Omental fat pad (tissue), 4 donors: ENCODE data around the gene PLXNA2. TPM values are rescaled to one million over a fixed set of nuclear protein-coding genes. Genes with fewer than 3 reads are reported as not detected.

Source experiments
- ATAC-seq: fragments of 150-250 bp; one replicate; pipeline ENCODE4 v1.9.1; 2016; ENCODE audit warnings: mild to moderate bottlenecking, moderate library complexity; ENCODE audit not compliant: low FRiP score
- DNase-seq: peaks from one replicate; pipeline ENCODE4 v3.0.0-alpha.2; 2019; ENCODE audit warnings: low spot score
- CTCF ChIP-seq, 3 donors: fragments of 450-650 bp; IDR thresholded peaks; one replicate each; pipeline ENCODE4 v1.5.1; 2016 to 2017; ENCODE audit warnings: antibody characterized with exemption in 3 of 3, mild to moderate bottlenecking in 3 of 3, moderate library complexity in 2 of 3
- total RNA-seq, 4 donors: library from RNA; depleted of rRNA; stranded (reverse); fragments of >200 nt; gene quantifications; one replicate each; pipeline ENCODE4 v1.1.0, GENCODE V29; 2016

The PLXNA2 gene
- total RNA-seq, 4 donors from 2014 or later = 21.7 to 67.9 (median 36.8) TPM

- no peak for TF ChIP-seq CTCF (IDR thresholded peaks at IDR 0.05)
- DNase-seq = no peak
- ATAC-seq = no peak
Measured at GRCh38 chr1:208218237-208219097, 25.7 kb downstream of the PLXNA2 start.

DNA sequence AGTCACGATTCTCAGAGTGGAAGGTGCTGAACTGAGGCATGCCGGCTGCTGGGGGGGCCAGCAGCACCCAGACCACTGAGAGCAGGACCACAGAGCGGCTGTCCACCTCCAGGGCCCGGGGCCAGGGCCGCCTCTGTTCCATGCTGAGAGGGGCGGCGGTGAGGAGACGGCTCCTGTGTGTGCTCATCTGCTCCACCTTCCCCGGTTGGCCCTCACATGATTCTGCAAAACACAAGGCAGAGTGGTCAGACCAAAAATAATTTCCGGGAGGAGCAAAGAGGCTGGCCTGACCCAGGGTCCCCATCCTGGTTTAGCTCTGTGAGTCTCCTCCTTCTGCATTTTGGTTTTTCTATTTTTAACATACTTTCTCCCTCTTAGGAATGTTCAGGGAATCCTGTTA is 26.4 kb downstream of the PLXNA2 start:
- no peak for TF ChIP-seq CTCF (IDR thresholded peaks at IDR 0.05)
- DNase-seq (no peak), ATAC-seq (no peak)

DNA sequence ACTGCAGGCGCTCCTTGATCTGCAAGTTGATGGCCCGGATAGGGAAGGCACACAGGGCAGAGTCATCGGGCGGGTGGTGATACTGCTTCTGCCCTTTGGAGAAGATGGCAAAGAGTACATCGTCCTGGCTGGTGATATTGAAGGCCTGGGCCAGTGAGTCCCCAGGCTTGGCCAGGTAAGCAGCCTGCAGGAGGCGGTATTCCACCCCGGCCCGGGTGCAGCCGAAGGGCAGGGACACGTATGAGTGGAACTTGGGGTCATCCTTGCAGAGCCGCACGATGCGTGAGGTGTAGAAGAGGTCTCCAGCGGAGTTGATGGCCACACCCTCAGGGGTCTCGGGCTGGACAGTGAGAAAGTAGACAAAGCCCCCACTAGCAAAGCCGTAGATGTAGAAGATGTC is 27.4 kb downstream of the PLXNA2 start:
- DNase-seq (no peak), ATAC-seq (no peak)
- no peak for TF ChIP-seq CTCF (IDR thresholded peaks at IDR 0.05)

DNA sequence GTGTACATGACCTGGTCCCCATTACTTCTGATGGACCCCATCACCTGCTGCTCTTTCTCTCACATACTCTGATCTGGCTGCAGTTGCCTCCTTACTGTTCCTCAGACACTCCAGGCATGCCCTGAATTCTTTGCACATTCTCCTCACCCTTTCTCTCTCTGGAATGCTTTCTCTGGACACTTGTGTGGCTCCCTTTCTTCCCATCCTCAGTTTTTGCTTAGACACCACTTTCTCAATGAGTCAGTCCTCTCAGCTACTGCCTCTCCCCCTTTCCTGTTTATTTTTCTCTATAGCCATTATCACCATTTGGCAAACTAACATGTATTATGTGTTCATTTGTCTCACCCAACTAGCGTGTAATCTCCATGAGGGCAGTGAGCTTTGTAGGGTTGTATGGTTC is 28.1 kb downstream of the PLXNA2 start:
- ATAC-seq (no peak), DNase-seq (no peak)
- TF ChIP-seq CTCF (IDR thresholded peaks at IDR 0.05) = no peak

DNA sequence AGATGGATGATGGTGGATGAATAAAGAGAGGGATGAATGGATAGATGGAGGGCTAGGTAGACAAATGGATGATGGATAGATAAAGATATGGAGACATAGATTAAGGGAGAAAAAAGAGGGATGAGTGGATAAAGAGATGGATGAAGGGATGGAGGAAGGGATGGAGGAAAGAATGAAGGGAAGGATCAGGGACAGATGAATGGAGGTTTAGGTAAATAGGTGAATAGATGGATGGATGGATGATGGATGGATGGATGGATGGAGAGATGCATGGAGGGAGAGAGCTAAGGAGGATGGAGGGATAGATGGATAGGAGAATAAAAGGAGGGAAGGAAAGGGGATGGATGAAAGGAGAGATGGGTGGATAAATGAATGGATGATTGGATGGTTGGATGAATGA is 28.8 kb downstream of the PLXNA2 start:
- no peak for ATAC-seq
- DNase-seq = no peak

GRCh38 chr1:208213786-208214185 is 30.4 kb downstream of the PLXNA2 start:
- TF ChIP-seq CTCF (IDR thresholded peaks at IDR 0.05) = no peak
- DNase-seq (no peak), ATAC-seq (no peak)

More for the DNA sequence above, 28.8 kb downstream of the PLXNA2 start:
- TF ChIP-seq CTCF (IDR thresholded peaks at IDR 0.05) = no peak

- no peak for TF ChIP-seq CTCF (IDR thresholded peaks at IDR 0.05)
- DNase-seq (no peak), ATAC-seq (no peak)
Measured at GRCh38 chr1:208212893-208213292, 31.3 kb downstream of the PLXNA2 start.
